Measurements from ENCODE around the gene KDM4C.

Gene KDM4C

DNA sequence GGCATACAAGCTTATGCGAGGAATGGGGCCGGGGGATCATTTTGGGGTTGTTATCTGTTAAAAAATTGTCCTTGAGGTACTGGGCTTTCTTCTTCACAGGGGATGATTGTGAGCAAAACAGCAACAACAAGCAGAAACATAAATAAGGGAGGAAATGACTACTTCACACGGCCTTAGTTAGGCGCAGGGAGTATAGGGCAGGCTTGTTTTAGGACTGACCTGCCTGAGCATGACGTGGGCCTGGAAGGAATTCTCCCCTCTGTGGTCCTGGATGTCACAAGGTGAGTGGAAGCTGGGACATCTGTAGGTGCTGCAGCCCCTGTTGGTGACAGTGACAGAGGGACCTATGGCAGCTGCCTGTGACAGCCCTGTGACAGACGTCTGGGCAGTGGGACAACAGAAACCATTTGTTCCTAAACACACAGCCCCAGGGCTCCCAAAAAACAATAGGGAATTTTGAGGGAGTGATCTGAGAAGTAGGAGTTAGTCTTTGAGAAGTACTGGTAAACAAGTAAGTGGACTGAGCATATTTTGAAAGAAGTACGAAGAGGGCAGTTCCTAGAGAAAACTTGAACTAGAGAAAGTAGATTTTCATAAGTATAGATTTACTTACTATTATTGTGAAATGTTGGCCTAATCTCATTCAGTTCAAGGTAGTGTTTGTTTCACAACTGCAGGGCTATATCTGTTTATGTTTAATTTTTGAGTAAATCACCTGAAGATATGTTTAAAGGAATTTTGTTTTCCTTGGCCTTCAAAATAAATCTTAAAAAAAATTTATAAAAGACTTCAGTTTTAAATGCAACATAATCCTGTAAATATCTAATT, 113.1 kb downstream of the KDM4C start:
- no peak for DNase-seq

DNA sequence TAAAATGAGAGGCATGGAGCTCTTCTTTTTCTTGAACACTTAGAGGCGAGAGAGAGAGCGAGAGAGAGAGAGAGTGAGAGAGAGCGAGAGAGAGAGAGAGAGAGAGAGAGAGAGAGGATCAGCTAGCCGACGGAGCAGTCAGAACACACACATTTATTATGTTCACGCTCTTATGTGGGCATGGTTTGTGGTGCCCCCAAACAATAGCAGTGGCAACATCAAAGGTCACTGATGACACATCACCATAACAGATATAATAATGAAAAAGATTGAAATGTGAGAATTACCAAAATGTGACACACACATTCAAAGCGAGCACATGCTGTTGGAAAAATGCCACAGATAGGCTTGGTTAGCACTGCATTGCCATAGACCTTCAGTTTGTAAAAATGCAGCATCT, 116.1 kb downstream of the KDM4C start:
- DNase-seq = no peak

DNA sequence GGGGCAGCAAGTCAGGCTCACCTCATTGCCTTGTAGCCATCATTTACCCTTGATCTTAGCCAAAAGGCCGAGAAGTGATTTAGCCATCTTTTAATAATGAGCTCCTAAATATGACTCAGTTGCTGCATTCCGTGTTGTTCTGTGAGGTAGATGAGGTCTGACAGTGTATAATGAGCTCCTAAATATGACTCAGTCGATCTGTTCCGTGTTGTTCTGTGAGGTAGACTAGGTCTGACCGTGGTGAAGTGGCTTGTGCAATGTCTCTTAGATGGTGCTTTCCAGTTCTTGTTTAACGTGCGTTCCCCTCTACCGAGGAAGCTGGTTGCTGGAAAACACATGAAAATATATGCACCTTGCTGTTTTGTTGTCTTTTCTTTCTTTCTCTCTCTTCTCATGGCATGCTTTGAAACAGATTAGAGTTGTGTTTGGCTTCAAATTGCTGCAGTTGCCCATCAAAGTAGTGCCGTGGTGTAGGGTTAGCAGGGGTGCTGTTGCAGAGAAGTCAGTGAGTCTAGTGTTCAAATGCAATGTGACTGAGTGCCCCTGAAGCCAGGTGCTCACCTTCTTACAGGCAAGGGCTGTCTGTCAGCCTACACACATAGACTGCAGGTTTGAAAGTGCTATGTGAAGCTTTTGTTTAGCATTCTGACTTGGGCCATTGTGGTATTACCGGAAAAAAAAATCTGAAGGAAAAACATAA, 118.6 kb downstream of the KDM4C start:
- no peak for DNase-seq

DNA sequence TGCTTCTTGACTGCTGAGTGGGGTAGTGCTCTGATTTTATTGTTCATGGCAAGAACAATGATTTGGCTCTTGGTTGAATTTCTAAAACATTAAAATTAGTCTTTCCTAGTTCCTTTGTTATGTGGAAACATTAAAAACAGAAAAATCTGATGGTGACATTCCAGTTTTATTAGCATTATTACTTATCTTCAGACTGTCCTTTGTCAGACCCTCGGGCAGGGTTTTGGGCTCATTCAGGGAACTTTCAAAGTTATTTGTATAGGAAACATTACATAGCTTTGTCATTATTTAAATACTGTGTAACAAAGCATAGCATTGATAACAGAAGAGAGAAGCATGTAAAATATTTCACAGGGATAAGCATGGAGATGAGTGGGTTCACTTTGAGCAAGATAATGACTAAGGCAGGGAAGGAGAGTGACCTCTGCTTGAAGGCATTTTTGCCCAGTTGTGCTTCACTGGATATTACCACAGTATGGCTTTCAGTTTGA, 119.9 kb downstream of the KDM4C start:
- DNase-seq = no peak

DNA sequence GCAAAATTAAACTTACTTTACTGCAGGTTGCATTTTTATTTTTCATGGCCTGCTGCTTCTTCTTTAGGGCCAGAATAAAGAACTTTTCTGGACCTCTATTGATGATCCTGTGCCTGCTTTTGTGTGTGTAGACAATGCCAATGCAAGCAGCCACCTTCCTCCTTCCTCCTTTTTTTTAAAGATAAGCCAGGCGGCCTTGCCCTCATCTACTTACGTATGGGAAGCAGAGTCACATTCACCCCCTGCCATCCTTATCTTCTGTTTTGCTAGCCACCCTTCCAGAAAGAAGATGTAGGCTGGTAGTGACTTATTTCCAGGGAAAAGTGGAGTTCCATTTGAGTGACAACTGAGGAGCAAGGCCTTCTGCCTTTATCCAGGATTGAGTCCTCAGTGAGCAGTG, 122.9 kb downstream of the KDM4C start:
- no peak for DNase-seq

- no peak for DNase-seq
These were observed 126.3 kb downstream of the KDM4C start for GRCh38 chr9:6884101-6884500.

GRCh38 chr9:6884990-6885389, 127.2 kb downstream of the KDM4C start:
- DNase-seq = no peak

DNA sequence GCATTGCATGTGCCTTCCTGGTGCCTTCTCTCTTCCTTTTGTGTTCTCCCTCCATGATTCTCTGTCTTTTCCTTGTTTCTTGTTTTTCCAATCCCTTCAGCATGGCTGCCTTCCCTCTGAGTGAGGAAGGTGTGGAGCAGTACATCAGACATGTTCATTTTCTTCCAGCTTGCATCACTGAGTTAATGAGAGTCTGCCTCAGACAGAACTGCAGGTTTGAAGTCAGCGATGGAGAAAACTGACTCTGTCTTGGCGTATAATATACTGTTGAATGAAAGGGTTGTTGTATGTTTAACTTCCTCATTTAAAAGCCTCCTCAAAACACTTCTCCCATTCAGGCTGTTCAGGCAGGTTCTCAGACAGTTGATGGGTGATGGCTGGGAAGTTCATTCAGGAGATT, 129.3 kb downstream of the KDM4C start:
- DNase-seq = no peak

GRCh38 chr9:6889868-6890267, 132.1 kb downstream of the KDM4C start:
- DNase-seq = no peak

- no peak for DNase-seq
These were observed 135.8 kb downstream of the KDM4C start for GRCh38 chr9:6893350-6894131.

- DNase-seq = no peak
These were observed 136.4 kb downstream of the KDM4C start for GRCh38 chr9:6894135-6894534.

DNA sequence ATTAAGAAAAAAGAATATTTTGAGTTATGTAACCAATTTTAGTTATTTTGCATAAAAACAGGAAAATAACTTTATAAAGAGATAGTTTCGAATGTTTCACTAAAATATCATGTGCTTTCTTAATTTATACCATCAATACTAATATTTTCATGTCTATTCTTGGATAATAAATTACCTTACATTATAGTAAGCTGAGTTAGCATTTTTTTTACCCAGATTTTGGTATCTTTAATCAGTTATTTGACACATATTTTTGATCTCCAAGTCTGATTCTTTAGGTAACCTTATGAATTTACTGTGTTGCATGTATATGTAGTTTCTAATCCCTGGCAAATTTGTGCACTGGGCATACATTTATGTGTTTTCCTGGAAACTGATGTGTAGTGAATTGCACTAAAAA, 138.0 kb downstream of the KDM4C start:
- no peak for DNase-seq

DNA sequence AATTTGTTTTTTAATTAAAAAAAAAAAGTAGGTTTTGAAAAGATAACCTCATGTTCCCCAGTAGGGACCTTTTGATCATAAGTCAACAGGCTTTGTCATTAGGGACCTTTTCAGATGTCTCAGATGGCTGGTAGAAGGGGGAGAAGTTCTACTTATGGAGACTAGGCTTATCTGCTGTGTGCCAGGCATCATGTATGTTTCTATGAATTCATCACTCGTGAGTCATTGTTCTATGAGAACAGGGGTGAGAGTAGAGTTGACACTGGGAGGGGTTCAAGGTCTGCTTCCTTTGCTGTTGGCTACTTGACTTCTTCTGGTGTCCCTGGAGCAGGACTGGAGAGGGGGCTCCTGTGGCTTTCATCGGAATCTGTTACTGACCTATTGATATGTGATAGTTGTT, 138.8 kb downstream of the KDM4C start:
- DNase-seq = no peak

DNA sequence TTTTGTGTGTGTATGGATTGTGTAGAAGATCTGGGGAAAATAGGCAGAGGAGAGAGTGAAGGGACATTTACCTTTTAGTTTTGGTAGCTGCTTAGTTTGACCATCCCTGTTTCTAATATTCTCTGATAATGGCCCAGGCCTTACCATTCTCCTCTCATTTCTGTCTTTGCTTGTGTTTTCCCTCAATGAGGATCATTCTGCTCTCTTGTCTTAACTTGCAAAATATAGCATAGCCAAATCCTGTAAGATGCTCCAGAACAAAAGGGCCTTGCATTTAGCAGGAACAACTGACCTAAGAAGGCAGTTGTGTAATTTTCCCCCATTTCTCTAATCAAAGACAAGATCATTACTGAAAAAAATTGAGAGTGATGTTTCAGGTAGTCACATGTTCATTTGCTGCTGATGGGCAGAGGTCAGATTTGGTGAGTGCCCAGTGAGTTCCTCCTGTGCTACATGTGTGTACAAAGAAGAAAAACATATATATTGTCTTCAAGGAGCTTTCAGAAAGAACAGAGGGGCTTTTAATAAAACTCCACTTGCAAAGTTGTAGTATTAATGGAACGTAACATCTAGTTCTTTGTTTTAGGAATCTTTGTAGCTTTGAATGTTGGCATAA, 139.5 kb downstream of the KDM4C start:
- no peak for DNase-seq

DNA sequence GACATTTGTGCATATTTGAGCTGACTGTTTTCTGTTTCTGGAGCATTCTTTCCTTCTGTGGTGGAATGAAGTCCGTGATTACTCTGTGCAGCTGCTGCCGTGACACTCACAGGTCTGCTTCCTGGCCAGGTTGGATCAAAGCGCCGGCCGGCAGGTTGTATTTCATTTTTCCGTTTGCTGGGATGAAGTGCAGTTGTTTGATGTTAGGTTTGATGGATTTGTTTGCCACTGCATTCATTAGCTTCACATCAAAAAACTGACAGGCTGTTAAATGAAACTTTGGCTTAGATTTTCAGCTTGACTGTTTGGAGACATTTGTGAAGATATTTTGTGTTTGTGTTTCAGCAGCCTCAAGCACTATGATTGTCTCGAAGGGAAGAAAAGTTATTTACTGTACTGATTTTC, 140.1 kb downstream of the KDM4C start:
- DNase-seq = no peak

GRCh38 chr9:6899274-6899673, 141.5 kb downstream of the KDM4C start:
- DNase-seq = no peak

GRCh38 chr9:6900440-6900883, 142.7 kb downstream of the KDM4C start:
- no peak for DNase-seq

DNA sequence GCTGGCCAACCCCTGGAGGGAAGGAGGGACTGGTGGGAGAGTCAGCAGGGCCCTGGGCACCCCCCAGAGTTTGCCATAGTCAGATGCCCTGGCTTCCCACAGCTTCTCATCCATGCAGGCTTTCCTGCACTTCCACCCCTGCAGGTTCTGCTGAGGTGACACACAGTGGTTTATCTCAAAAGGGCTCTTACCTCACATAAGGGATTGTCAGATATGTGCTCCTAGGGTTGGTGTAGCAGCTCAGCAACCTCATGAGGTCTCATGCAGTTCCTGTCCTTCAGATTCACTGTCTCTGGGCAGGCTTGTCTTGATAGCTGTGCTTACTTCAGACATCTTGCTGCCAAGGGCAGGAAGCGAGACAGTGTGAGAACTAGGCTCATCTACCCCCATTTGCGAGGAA, 143.4 kb downstream of the KDM4C start:
- no peak for DNase-seq

DNA sequence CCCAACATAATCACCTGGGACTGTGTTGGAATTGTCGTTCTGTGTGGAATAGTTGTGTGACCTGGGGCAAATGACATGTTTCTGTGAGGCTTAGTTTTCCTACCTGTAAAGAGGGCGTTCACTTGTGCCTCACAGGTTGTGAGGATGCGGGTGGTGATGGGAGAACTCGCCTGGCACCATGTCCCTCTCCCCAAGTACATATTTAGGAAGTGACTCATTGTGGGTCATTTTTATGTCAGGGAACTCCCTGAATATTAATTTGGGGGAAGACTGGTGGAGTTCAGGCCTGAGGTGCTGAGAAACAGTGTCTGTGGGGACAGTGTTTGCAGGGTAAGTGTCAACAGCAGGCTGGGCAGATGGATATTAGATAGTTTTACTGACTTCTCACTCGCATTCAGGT, 144.7 kb downstream of the KDM4C start:
- DNase-seq = no peak

DNA sequence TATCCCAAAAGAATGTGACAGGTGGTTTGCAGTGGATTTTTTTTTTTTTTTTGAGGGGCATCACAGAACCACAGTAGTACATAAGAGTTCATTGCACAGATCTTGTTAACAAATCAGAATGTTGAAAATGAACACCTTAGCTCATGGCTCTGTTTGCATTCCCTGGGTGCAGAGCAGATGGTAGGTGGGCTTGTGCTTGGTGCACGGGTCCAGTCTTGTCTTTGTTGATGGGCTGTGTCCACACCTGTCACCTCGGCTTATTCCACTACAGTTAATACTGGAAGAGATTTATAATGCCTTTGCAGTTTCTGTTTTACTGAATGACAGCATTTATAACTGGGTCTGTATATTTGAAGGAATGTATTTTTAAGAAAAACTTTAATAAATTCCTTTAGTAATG, 146.6 kb downstream of the KDM4C start:
- DNase-seq = no peak

- DNase-seq = no peak
These were observed 148.1 kb downstream of the KDM4C start for GRCh38 chr9:6905850-6906375.

DNA sequence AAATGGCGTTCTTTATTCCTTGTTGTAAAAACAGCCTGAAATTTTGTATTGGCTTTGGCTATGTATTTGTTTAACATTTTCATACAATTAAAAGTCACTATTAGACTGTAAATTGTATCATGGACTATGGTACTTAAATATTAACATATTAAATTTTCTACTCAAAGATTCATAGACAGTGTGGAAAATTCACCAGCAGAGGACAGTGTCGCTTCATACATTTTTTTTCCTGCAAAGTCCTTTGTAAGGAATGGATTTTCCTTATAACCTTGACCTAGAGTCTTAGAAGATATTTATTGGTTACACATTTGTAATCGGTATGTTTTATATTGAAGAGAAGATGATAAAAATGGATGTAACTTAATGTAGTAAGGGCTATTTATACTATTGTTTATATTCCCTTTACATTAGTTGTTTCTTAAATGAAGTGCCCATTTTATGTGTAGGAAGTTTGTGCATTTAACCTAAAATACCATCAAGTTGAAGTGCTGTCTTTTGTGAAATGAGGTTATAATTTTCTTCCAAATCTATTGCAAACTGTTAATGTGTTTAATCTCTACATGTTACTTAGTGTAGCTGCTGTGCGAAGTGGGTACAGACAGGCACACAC, 150.1 kb downstream of the KDM4C start:
- DNase-seq = no peak

Measured in 8988T (cell line).